Ishikawa (cell line): ENCODE data around the gene ADK.

ENCODE experiments used
- CEBPB ChIP-seq: IDR thresholded peaks from 2 replicates; pipeline ENCODE4 v1.6.1; 2012
- CREB1 ChIP-seq: IDR thresholded peaks from 2 replicates; pipeline ENCODE4 v1.6.1; 2012; ENCODE audit warnings: low read depth
- EGR1 ChIP-seq: IDR thresholded peaks from 2 replicates; pipeline ENCODE4 v1.6.1; 2012
- FOXM1 ChIP-seq: IDR thresholded peaks from 2 replicates; pipeline ENCODE4 v1.6.1; 2012; ENCODE audit warnings: low read depth, borderline replicate concordance
- MAX ChIP-seq: IDR thresholded peaks from 2 replicates; pipeline ENCODE4 v1.6.1; 2012
- NFIC ChIP-seq: IDR thresholded peaks from 2 replicates; pipeline ENCODE4 v1.6.1; 2012
- RAD21 ChIP-seq: IDR thresholded peaks from 2 replicates; pipeline ENCODE4 v1.6.1; 2012; ENCODE audit warnings: low read depth
- REST ChIP-seq: IDR thresholded peaks from 2 replicates; pipeline ENCODE4 v1.6.1; 2012; ENCODE audit warnings: low read depth, mild to moderate bottlenecking
- TAF1 ChIP-seq: IDR thresholded peaks from 2 replicates; pipeline ENCODE4 v1.6.1; 2012; ENCODE audit warnings: low read depth, mild to moderate bottlenecking
- TCF12 ChIP-seq: IDR thresholded peaks from 2 replicates; pipeline ENCODE4 v1.6.1; 2012; ENCODE audit warnings: low read depth
- TEAD4 ChIP-seq: IDR thresholded peaks from 2 replicates; pipeline ENCODE4 v1.6.1; 2012
- USF1 ChIP-seq: IDR thresholded peaks from 2 replicates; pipeline ENCODE4 v1.6.1; 2012
- ZBTB7A ChIP-seq: IDR thresholded peaks from 2 replicates; pipeline ENCODE4 v1.6.1; 2012; ENCODE audit warnings: low read depth

DNA sequence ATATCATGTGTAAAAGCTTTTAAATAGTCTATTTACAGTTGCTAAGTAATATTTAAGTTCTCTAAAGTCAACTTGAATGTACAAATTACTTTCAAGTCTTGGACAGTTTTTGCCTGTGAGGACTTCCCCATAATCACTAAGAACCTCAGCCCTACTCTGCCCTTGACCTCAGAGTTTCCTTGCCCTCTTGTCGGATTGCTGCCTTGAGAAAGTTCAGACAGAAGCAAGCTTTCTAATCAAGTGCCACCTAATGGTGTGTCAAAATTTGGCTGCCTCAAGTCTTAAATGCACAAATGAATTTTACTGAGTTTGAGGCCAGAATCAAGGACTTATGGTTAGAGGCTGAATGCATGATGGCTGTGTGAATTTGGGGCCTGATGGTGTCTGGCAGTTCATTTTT is 587.0 kb downstream of the ADK start:
- TF ChIP-seq EGR1 (no peak), TAF1 (no peak), MAX (no peak), REST (no peak), NFIC (no peak), RAD21 (no peak), FOXM1 (no peak), CEBPB (no peak), TCF12 (no peak), TEAD4 (no peak), USF1 (no peak), CREB1 (no peak), ZBTB7A (no peak)
